ENCODE measurements around the gene DCBLD1. TPM values are rescaled to one million over a fixed set of nuclear protein-coding genes. Genes with fewer than 3 reads are reported as not detected.

DCBLD1 gene
- total and polyA plus RNA-seq, 2 of the 13 experiments (the other 11 are each of a cell fraction or from before 2014, with no cell fraction given), result 23.2 to 41.5 TPM

DNA sequence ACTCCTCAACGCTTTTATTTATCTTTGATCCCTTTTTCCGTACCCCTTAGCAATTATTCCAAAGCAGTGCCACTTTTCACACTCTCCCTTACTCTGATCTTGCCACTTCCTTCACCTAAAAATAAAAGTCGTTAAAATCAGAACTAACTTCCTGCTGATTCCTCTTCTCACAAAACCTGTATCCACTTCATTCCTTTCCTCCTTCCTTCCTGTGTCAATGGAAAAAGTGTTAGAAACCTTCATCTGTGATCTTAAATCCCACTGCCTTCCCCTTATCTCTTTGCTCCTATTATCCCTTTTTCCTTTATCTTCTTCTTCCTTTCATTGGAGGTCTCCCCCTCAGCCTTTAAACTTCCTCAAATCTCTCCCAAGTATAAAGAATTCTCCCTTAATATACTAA, 70.7 kb downstream of the DCBLD1 start:
- intact Hi-C loops (cut with micrococcal nuclease; ENCODE audit: unreplicated experiment), result no loop called here
- Histone ChIP-seq H3K4me2 (ENCODE audit: low read depth, low read length) (no peak overlapping the region), H3K27ac (ENCODE audit: extremely low read length, insufficient read depth, low read length) (no peak overlapping the region), H4K20me1 (ENCODE audit: insufficient read depth, low read length) (no peaks in the 10 kb centered on the region), H3K9ac (ENCODE audit: insufficient read depth, low read depth, low read length) (no peak overlapping the region), H3K27me3 (ENCODE audit: control insufficient read depth in 1 of 2, insufficient read depth in 2 of 2, low read length in 2 of 2) (no peaks in the 10 kb centered on the region), H3K9me3 (ENCODE audit: low read length) (no peaks in the 10 kb centered on the region), H3K4me3 (replicated peaks in 1 of 3; ENCODE audit: insufficient read depth in 1 of 3, low read depth in 2 of 3, low read length in 3 of 3) (no peak overlapping the region), H3K36me3 (replicated peaks in 1 of 2; ENCODE audit: control insufficient read depth in 1 of 2, insufficient read depth in 2 of 2, low read length in 2 of 2) (peaks cover 3 to 4% of the 10 kb centered on the region in 2 experiments; a peak in 4 of 5 replicates), H3K79me2 (ENCODE audit: insufficient read depth, low read length) (no peaks in the 10 kb centered on the region), H3K4me1 (ENCODE audit: insufficient read depth, low read length) (peaks cover 21% of the 10 kb centered on the region), H2AFZ (ENCODE audit: low read length) (no peak overlapping the region)
- WGBS (ENCODE audit: low lambda C conversion rate), result 91% methylated on average over 3 of the region's 3 CpGs
- POLR2A ChIA-PET, result no interaction called here
- FAIRE-seq (no peak), ATAC-seq (no peak), DNase-seq (ENCODE audit: low spot score) (no peak)
- in situ Hi-C loops (cut with HindIII; ENCODE audit: extremely low pct_ligation_motif_present, low pct_unique_long_range_greater_than_20kb), result no loop called here
- TF ChIP-seq SYNCRIP (IDR thresholded peaks at IDR 0.05; ENCODE audit: insufficient read depth, low read depth, low read length) (no peak), NCOA5 (CRISPR knock-in tag; IDR thresholded peaks at IDR 0.05) (no peak), KAT7 (CRISPR knock-in tag; IDR thresholded peaks at IDR 0.05; ENCODE audit: borderline replicate concordance) (no peak), ZNF441 (CRISPR knock-in tag; IDR thresholded peaks at IDR 0.05; ENCODE audit: borderline replicate concordance) (no peak), CBX5 (CRISPR knock-in tag; IDR thresholded peaks at IDR 0.05; ENCODE audit: borderline replicate concordance) (no peak), ZZZ3 (CRISPR knock-in tag; IDR thresholded peaks at IDR 0.05; ENCODE audit: borderline replicate concordance) (no peak), FOXM1 (CRISPR knock-in tag; IDR thresholded peaks at IDR 0.05) (no peak), ZNF430 (CRISPR knock-in tag; IDR thresholded peaks at IDR 0.05) (no peak)
- TF ChIP-seq, protein P1, sequence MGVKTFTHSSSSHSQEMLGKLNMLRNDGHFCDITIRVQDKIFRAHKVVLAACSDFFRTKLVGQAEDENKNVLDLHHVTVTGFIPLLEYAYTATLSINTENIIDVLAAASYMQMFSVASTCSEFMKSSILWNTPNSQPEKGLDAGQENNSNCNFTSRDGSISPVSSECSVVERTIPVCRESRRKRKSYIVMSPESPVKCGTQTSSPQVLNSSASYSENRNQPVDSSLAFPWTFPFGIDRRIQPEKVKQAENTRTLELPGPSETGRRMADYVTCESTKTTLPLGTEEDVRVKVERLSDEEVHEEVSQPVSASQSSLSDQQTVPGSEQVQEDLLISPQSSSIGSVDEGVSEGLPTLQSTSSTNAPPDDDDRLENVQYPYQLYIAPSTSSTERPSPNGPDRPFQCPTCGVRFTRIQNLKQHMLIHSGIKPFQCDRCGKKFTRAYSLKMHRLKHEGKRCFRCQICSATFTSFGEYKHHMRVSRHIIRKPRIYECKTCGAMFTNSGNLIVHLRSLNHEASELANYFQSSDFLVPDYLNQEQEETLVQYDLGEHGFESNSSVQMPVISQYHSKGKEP (CRISPR knock-in tag; IDR thresholded peaks at IDR 0.05), result no peak
- TF ChIP-seq, protein P2, sequence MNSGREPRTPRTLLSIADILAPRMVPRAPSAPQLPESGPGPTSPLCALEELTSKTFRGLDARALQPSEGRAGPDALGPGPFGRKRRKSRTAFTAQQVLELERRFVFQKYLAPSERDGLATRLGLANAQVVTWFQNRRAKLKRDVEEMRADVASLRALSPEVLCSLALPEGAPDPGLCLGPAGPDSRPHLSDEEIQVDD (CRISPR knock-in tag; IDR thresholded peaks at IDR 0.05; ENCODE audit: borderline replicate concordance), result no peak
- TF ChIP-seq, protein P3, sequence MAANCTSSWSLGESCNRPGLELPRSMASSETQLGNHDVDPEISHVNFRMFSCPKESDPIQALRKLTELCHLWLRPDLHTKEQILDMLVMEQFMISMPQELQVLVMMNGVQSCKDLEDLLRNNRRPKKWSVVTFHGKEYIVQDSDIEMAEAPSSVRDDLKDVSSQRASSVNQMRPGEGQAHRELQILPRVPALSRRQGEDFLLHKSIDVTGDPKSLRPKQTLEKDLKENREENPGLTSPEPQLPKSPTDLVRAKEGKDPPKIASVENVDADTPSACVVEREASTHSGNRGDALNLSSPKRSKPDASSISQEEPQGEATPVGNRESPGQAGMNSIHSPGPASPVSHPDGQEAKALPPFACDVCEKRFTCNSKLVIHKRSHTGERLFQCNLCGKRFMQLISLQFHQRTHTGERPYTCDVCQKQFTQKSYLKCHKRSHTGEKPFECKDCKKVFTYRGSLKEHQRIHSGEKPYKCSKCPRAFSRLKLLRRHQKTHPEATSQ (CRISPR knock-in tag; IDR thresholded peaks at IDR 0.05; ENCODE audit: borderline replicate concordance), result no peak
- BruUV-seq (replicated peaks), result no TSS peak
- CTCF ChIA-PET (ENCODE audit: low intra/inter-chr PET ratio, low total read pairs), result no interaction called here
